ENCODE results near the gene ATP2A2. TPM values are rescaled to one million over a fixed set of nuclear protein-coding genes. Genes with fewer than 3 reads are reported as not detected.
A peak's percentile ranks its signal among the peaks of the same experiment; 100 is the strongest.

The ATP2A2 gene
- 515 TPM for total RNA-seq

DNA sequence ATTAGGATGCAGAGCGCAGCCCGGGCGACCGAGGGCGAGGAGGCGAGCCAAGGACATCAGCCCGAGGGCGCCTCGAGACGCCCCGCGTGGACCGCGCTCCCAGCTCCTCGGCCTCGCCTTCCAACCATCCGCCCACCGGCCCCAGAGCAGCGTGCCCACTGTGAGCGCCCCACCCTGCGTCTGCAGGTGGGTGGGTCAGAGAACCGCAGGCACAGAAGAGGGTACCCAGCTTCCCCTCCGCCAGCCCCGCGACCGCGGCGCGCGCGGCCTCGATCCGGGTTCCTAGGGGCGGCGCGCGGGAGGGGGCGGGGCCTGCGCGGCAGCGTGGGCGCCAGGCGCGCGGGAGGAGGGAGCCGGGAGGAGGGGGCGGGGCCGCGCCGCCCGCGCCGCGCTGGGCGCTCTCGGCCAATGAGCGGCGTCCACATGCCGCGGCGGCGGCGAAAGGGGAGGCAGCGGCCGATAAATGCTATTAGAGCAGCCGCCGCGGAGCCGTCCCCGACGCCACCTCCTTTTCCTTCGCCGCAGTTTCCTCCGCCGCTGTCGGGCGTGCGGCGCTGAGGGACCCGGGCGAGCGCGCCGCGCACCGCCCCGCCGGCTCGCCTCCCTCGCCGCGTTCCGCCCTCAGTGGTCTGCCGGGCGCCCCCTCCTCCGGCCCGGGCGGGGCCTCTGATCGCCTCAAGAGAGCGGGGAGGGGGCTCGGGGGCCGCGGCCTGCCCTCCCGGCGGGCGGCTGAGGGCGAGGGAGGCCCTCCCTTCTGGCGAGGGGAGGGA is at the start of gene ATP2A2:
TSS of gene ATP2A2 (plus strand) at position 469 of the 770 bp plus-strand sequence. CDS start 543 bp downstream, outside the sequence.
- Histone ChIP-seq H3K27ac (ENCODE audit: low read depth, low read length) (peak within 1 kb of the TSS; percentile 91), H3K9ac (ENCODE audit: low read depth in 1 of 3, low read length in 3 of 3) (peak within 1 kb of the TSS; percentile 79 to 93 (median 90)), H3K4me1 (ENCODE audit: control insufficient read depth in 3 of 3, insufficient read depth in 3 of 3, low read length in 3 of 3) (peaks cover 8 to 28% (median 20%) of the 10 kb centered on the region in 3 donors), H3K36me3 (ENCODE audit: control insufficient read depth in 3 of 3, insufficient read depth in 3 of 3, low read length in 3 of 3) (peaks cover 7 to 12% (median 11%) of the 10 kb centered on the region in 3 donors), H3K4me3 (ENCODE audit: low read length in 3 of 3) (peak within 1 kb of the TSS; percentile 79 to 89 (median 84)), H3K27me3 (ENCODE audit: control insufficient read depth in 3 of 3, insufficient read depth in 3 of 3, low read length in 3 of 3) (no peaks in the 10 kb centered on the region), H3K9me3 (ENCODE audit: control insufficient read depth in 3 of 3, low read length in 3 of 3) (no peaks in the 10 kb centered on the region)

DNA sequence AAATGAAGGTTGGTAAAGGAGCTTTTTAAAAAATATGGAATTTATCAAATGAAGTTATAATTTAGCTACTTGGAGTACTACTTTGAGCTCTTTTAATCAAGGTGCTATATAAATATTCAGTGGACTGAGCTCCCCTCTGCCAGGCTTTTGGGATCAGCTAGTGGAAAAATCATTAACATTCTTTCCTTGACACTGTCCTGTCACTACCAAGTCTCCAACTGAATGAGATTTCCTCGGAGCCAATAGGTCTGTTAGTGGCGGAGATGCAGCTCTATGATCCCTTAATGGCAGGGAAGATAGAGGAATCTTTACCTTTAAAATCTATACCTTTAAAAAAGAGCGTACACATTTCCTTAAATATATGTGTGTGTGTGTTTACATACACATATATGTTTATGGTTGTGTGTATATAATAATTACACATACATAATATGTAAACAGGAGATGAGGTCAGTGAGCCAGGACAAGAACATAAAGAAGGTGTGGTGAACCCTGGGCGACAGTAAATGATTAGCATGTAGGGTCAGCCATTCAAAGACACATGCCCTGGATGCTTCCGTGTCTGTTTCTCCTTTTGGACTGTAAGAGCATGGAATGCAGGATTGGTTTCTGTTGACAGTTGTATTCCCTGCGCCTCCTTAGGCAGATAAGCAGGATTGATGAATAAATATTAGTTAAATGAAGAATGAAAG is 47.7 kb upstream of the ATP2A2 start:
- Histone ChIP-seq H3K4me1 (ENCODE audit: control insufficient read depth in 3 of 3, insufficient read depth in 3 of 3, low read length in 3 of 3) (peaks cover 7 to 13% (median 10%) of the 10 kb centered on the region in 3 donors), H3K9ac (ENCODE audit: low read depth in 1 of 3, low read length in 3 of 3) (peak overlapping the region in 1 of 3 donors; percentile 50), H3K9me3 (ENCODE audit: control insufficient read depth in 3 of 3, low read length in 3 of 3) (no peaks in the 10 kb centered on the region), H3K27ac (ENCODE audit: low read depth, low read length) (peak overlapping the region; percentile 55), H3K27me3 (ENCODE audit: control insufficient read depth in 3 of 3, insufficient read depth in 3 of 3, low read length in 3 of 3) (no peaks in the 10 kb centered on the region), H3K4me3 (ENCODE audit: low read length in 3 of 3) (peak overlapping the region in 1 of 3 donors; percentile 42), H3K36me3 (ENCODE audit: control insufficient read depth in 3 of 3, insufficient read depth in 3 of 3, low read length in 3 of 3) (no peaks in the 10 kb centered on the region)

DNA sequence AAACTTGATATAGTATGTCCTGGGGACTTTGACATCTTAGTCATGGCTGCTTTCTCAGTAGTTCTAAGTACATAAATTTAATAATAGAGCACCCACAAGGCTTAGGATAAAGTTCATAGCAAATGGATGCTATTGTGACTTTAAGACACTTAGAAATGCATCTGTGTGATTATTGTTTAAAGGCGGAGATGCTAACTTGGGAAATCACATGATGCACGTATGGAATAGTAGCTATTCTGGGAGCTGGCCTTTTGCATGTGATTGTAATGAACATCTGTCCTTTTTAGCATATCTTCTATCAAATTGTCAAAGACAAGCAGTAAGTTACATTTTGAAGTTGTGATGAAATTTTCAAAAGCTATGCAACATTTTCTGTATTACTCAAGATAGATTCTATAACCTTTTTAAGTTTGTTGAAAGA is 46.7 kb upstream of the ATP2A2 start:
- Histone ChIP-seq H3K4me1 (ENCODE audit: control insufficient read depth in 3 of 3, insufficient read depth in 3 of 3, low read length in 3 of 3) (peaks cover 7 to 13% (median 10%) of the 10 kb centered on the region in 3 donors), H3K36me3 (ENCODE audit: control insufficient read depth in 3 of 3, insufficient read depth in 3 of 3, low read length in 3 of 3) (no peaks in the 10 kb centered on the region), H3K9ac (ENCODE audit: low read depth in 1 of 3, low read length in 3 of 3) (no peak overlapping the region), H3K27me3 (ENCODE audit: control insufficient read depth in 3 of 3, insufficient read depth in 3 of 3, low read length in 3 of 3) (no peaks in the 10 kb centered on the region), H3K9me3 (ENCODE audit: control insufficient read depth in 3 of 3, low read length in 3 of 3) (no peaks in the 10 kb centered on the region), H3K27ac (ENCODE audit: low read depth, low read length) (peak overlapping the region; percentile 55), H3K4me3 (ENCODE audit: low read length in 3 of 3) (no peak overlapping the region)

DNA sequence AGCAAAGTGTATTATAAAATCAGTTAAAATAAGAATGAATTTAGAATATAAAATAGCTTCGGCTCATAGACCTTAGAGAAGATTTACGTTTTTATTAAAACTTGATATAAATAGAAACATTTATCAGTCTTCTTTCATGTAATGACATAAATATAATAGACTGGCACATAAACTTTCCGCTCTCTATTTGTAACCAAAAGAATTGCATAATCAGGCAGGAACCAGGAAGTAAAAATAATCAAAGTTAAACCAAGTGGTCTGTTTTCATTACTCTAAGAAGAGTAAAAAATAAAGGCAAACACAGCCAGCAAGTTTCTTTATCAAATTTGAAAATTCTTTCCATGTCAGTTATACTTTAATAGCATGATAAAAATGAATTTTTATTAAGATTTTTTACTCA is 46.3 kb upstream of the ATP2A2 start:
- H3K9me3 ChIP-seq (ENCODE audit: control insufficient read depth in 3 of 3, low read length in 3 of 3): no peaks in the 10 kb centered on the region
- no peak overlapping the region for H3K9ac ChIP-seq (ENCODE audit: low read depth in 1 of 3, low read length in 3 of 3)
- H3K36me3 ChIP-seq (ENCODE audit: control insufficient read depth in 3 of 3, insufficient read depth in 3 of 3, low read length in 3 of 3): no peaks in the 10 kb centered on the region
- peak overlapping the region; percentile 55 for H3K27ac ChIP-seq (ENCODE audit: low read depth, low read length)
- no peaks in the 10 kb centered on the region for H3K27me3 ChIP-seq (ENCODE audit: control insufficient read depth in 3 of 3, insufficient read depth in 3 of 3, low read length in 3 of 3)
- peaks cover 7 to 10% (median 10%) of the 10 kb centered on the region in 3 donors for H3K4me1 ChIP-seq (ENCODE audit: control insufficient read depth in 3 of 3, insufficient read depth in 3 of 3, low read length in 3 of 3)
- no peak overlapping the region for H3K4me3 ChIP-seq (ENCODE audit: low read length in 3 of 3)

DNA sequence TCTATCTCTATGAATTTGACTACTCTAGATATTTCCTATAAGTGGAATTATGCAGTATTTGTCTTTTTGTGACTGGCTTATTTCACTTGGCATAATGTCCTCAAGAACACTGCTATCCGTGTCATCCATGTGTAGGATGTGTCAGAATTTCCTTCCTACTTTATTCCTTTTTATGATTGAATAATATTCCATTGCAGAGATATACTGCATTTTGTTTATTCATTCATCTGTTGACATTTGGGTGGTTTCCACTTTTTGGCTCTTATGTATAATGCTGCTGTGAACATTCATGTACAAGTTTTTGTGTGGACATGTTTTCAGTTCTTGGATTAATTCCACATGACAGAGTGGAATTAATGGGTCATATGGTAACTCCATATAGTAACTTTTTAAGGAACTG is 45.7 kb upstream of the ATP2A2 start:
- Histone ChIP-seq H3K4me1 (ENCODE audit: control insufficient read depth in 3 of 3, insufficient read depth in 3 of 3, low read length in 3 of 3) (peaks cover 7 to 10% (median 10%) of the 10 kb centered on the region in 3 donors), H3K36me3 (ENCODE audit: control insufficient read depth in 3 of 3, insufficient read depth in 3 of 3, low read length in 3 of 3) (no peaks in the 10 kb centered on the region), H3K9me3 (ENCODE audit: control insufficient read depth in 3 of 3, low read length in 3 of 3) (no peaks in the 10 kb centered on the region), H3K9ac (ENCODE audit: low read depth in 1 of 3, low read length in 3 of 3) (no peak overlapping the region), H3K27ac (ENCODE audit: low read depth, low read length) (peak overlapping the region; percentile 55), H3K4me3 (ENCODE audit: low read length in 3 of 3) (no peak overlapping the region), H3K27me3 (ENCODE audit: control insufficient read depth in 3 of 3, insufficient read depth in 3 of 3, low read length in 3 of 3) (no peaks in the 10 kb centered on the region)

- Histone ChIP-seq H3K9me3 (ENCODE audit: control insufficient read depth in 3 of 3, low read length in 3 of 3) (no peaks in the 10 kb centered on the region), H3K4me3 (ENCODE audit: low read length in 3 of 3) (no peak overlapping the region), H3K36me3 (ENCODE audit: control insufficient read depth in 3 of 3, insufficient read depth in 3 of 3, low read length in 3 of 3) (no peaks in the 10 kb centered on the region), H3K4me1 (ENCODE audit: control insufficient read depth in 3 of 3, insufficient read depth in 3 of 3, low read length in 3 of 3) (peaks cover 19 to 30% (median 29%) of the 10 kb centered on the region in 3 donors), H3K9ac (ENCODE audit: low read depth in 1 of 3, low read length in 3 of 3) (no peak overlapping the region), H3K27me3 (ENCODE audit: control insufficient read depth in 3 of 3, insufficient read depth in 3 of 3, low read length in 3 of 3) (no peaks in the 10 kb centered on the region), H3K27ac (ENCODE audit: low read depth, low read length) (no peak overlapping the region)
These were observed 37.8 kb upstream of the ATP2A2 start for GRCh38 chr12:110243227-110243626.

GRCh38 chr12:110244372-110244771 is 36.7 kb upstream of the ATP2A2 start:
- Histone ChIP-seq H3K27me3 (ENCODE audit: control insufficient read depth in 3 of 3, insufficient read depth in 3 of 3, low read length in 3 of 3) (no peaks in the 10 kb centered on the region), H3K9ac (ENCODE audit: low read depth in 1 of 3, low read length in 3 of 3) (peak overlapping the region in 1 of 3 donors; percentile 40), H3K4me3 (ENCODE audit: low read length in 3 of 3) (no peak overlapping the region), H3K27ac (ENCODE audit: low read depth, low read length) (no peak overlapping the region), H3K9me3 (ENCODE audit: control insufficient read depth in 3 of 3, low read length in 3 of 3) (no peaks in the 10 kb centered on the region), H3K4me1 (ENCODE audit: control insufficient read depth in 3 of 3, insufficient read depth in 3 of 3, low read length in 3 of 3) (peaks cover 30 to 41% (median 40%) of the 10 kb centered on the region in 3 donors), H3K36me3 (ENCODE audit: control insufficient read depth in 3 of 3, insufficient read depth in 3 of 3, low read length in 3 of 3) (no peaks in the 10 kb centered on the region)

DNA sequence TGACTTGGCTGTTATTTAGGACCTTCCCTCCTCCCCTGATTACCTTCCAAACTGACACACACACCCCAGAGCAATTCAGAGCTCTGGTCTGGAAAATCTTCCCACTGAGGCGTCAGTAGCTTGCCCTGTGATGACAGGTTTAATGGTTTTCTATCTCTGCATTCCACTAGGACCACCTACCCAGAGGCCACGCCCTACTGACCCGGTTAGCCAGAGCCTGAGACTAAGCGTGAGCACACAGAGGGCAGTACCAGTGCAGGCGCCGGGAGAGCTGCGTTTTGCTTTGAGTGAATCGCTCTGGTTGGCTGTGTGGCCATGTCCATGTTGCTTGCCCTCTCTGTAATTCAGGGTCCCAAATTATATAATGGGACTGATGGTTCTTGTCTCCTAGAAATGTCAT is 36.2 kb upstream of the ATP2A2 start:
- Histone ChIP-seq H3K27ac (ENCODE audit: low read depth, low read length) (no peak overlapping the region), H3K9me3 (ENCODE audit: control insufficient read depth in 3 of 3, low read length in 3 of 3) (no peaks in the 10 kb centered on the region), H3K4me1 (ENCODE audit: control insufficient read depth in 3 of 3, insufficient read depth in 3 of 3, low read length in 3 of 3) (peaks cover 35 to 45% (median 45%) of the 10 kb centered on the region in 3 donors), H3K27me3 (ENCODE audit: control insufficient read depth in 3 of 3, insufficient read depth in 3 of 3, low read length in 3 of 3) (no peaks in the 10 kb centered on the region), H3K9ac (ENCODE audit: low read depth in 1 of 3, low read length in 3 of 3) (peak overlapping the region in 1 of 3 donors; percentile 40), H3K36me3 (ENCODE audit: control insufficient read depth in 3 of 3, insufficient read depth in 3 of 3, low read length in 3 of 3) (no peaks in the 10 kb centered on the region), H3K4me3 (ENCODE audit: low read length in 3 of 3) (no peak overlapping the region)

- Histone ChIP-seq H3K9ac (ENCODE audit: low read depth in 1 of 3, low read length in 3 of 3) (no peak overlapping the region), H3K9me3 (ENCODE audit: control insufficient read depth in 3 of 3, low read length in 3 of 3) (no peaks in the 10 kb centered on the region), H3K36me3 (ENCODE audit: control insufficient read depth in 3 of 3, insufficient read depth in 3 of 3, low read length in 3 of 3) (no peaks in the 10 kb centered on the region), H3K4me3 (ENCODE audit: low read length in 3 of 3) (no peak overlapping the region), H3K27me3 (ENCODE audit: control insufficient read depth in 3 of 3, insufficient read depth in 3 of 3, low read length in 3 of 3) (no peaks in the 10 kb centered on the region), H3K27ac (ENCODE audit: low read depth, low read length) (no peak overlapping the region), H3K4me1 (ENCODE audit: control insufficient read depth in 3 of 3, insufficient read depth in 3 of 3, low read length in 3 of 3) (peaks cover 40 to 51% (median 50%) of the 10 kb centered on the region in 3 donors)
These were observed 35.7 kb upstream of the ATP2A2 start for GRCh38 chr12:110245369-110245772.
